Measurements from ENCODE around the gene GNA12. TPM values are rescaled to one million over a fixed set of nuclear protein-coding genes. Genes with fewer than 3 reads are reported as not detected.

GNA12 gene
- total RNA-seq, result 10 to 100 TPM; 16.7 to 19.8 TPM

GRCh38 chr7:2844153-2845033 is at the start of gene GNA12:
Gene GNA12 (minus strand): TSS chr7:2844308. CDS start chr7:2844161, 147 bp downstream.
- H3K36me3 Mint-ChIP-seq, result peaks cover 0 to 6% of the 10 kb centered on the region in 2 donors
- DNase-seq (ENCODE audit: low spot score in 2 of 2) (peak; percentile 99), ATAC-seq (peak; percentile 94 to 95)
- H3K27ac Mint-ChIP-seq, result peak within 1 kb of the TSS; percentile 62 to 77
- peaks cover 0 to 7% of the 10 kb centered on the region in 2 donors for H3K9me3 Mint-ChIP-seq

- no peaks in the 10 kb centered on the region for H3K36me3 Mint-ChIP-seq
- ATAC-seq, result peak in 1 of 2 donors; percentile 55
- no peaks in the 10 kb centered on the region for H3K9me3 Mint-ChIP-seq
- H3K27ac Mint-ChIP-seq, result peak overlapping the region; percentile 95 to 99
- DNase-seq (ENCODE audit: low spot score in 2 of 2), result no peak
Measured at GRCh38 chr7:2893411-2893861, 49.3 kb upstream of the GNA12 start.

GRCh38 chr7:2892549-2892948 is 48.4 kb upstream of the GNA12 start:
- ATAC-seq (no peak), DNase-seq (ENCODE audit: low spot score in 2 of 2) (no peak)
- Mint-ChIP-seq H3K36me3 (no peaks in the 10 kb centered on the region), H3K9me3 (no peaks in the 10 kb centered on the region), H3K27ac (peak overlapping the region; percentile 40 to 56)

- ATAC-seq, result no peak
- no peak for DNase-seq (ENCODE audit: low spot score in 2 of 2)
- Mint-ChIP-seq H3K36me3 (no peaks in the 10 kb centered on the region), H3K9me3 (no peaks in the 10 kb centered on the region), H3K27ac (no peak overlapping the region)
Measured at GRCh38 chr7:2887816-2888215, 43.7 kb upstream of the GNA12 start.

- no peaks in the 10 kb centered on the region for H3K9me3 Mint-ChIP-seq
- no peak overlapping the region for H3K27ac Mint-ChIP-seq
- DNase-seq (ENCODE audit: low spot score in 2 of 2) (peak in 1 of 2 donors; percentile 55), ATAC-seq (peak; percentile 80 to 88)
- no peaks in the 10 kb centered on the region for H3K36me3 Mint-ChIP-seq
Measured at GRCh38 chr7:2886900-2887299, 42.8 kb upstream of the GNA12 start.

GRCh38 chr7:2886391-2886790 is 42.3 kb upstream of the GNA12 start:
- Mint-ChIP-seq H3K27ac (no peak overlapping the region), H3K9me3 (no peaks in the 10 kb centered on the region), H3K36me3 (no peaks in the 10 kb centered on the region)
- no peak for ATAC-seq
- no peak for DNase-seq (ENCODE audit: low spot score in 2 of 2)

- H3K27ac Mint-ChIP-seq, result no peak overlapping the region
- ATAC-seq, result no peak
- peaks cover 0 to 4% of the 10 kb centered on the region in 2 donors for H3K9me3 Mint-ChIP-seq
- no peaks in the 10 kb centered on the region for H3K36me3 Mint-ChIP-seq
- no peak for DNase-seq (ENCODE audit: low spot score in 2 of 2)
Measured at GRCh38 chr7:2884161-2884560, 40.1 kb upstream of the GNA12 start.

- Mint-ChIP-seq H3K36me3 (no peaks in the 10 kb centered on the region), H3K27ac (no peak overlapping the region), H3K9me3 (peaks cover 0 to 4% of the 10 kb centered on the region in 2 donors)
- ATAC-seq (no peak), DNase-seq (ENCODE audit: low spot score in 2 of 2) (no peak)
Measured at GRCh38 chr7:2883101-2883500, 39.0 kb upstream of the GNA12 start.

GRCh38 chr7:2882111-2882510 is 38.0 kb upstream of the GNA12 start:
- ATAC-seq (no peak), DNase-seq (ENCODE audit: low spot score in 2 of 2) (no peak)
- Mint-ChIP-seq H3K9me3 (peaks cover 0 to 4% of the 10 kb centered on the region in 2 donors), H3K36me3 (no peaks in the 10 kb centered on the region), H3K27ac (peak overlapping the region in 1 of 2 donors; percentile 22)

- ATAC-seq, result no peak
Measured at GRCh38 chr7:2880874-2881533, 36.9 kb upstream of the GNA12 start.

GRCh38 chr7:2880051-2880450 is 35.9 kb upstream of the GNA12 start:
- no peaks in the 10 kb centered on the region for H3K36me3 Mint-ChIP-seq
- H3K27ac Mint-ChIP-seq, result no peak overlapping the region
- DNase-seq (ENCODE audit: low spot score in 2 of 2) (no peak), ATAC-seq (no peak)
- H3K9me3 Mint-ChIP-seq, result peaks cover 0 to 4% of the 10 kb centered on the region in 2 donors

More at GRCh38 chr7:2880874-2881533, 36.9 kb upstream of the GNA12 start:
- Mint-ChIP-seq H3K9me3 (peaks cover 0 to 4% of the 10 kb centered on the region in 2 donors), H3K36me3 (no peaks in the 10 kb centered on the region), H3K27ac (no peak overlapping the region)
- no peak for DNase-seq (ENCODE audit: low spot score in 2 of 2)

- H3K36me3 Mint-ChIP-seq, result no peaks in the 10 kb centered on the region
- no peak for ATAC-seq
- H3K9me3 Mint-ChIP-seq, result peaks cover 0 to 4% of the 10 kb centered on the region in 2 donors
- no peak overlapping the region for H3K27ac Mint-ChIP-seq
- DNase-seq (ENCODE audit: low spot score in 2 of 2), result no peak
Measured at GRCh38 chr7:2879354-2879753, 35.2 kb upstream of the GNA12 start.

- H3K36me3 Mint-ChIP-seq, result no peaks in the 10 kb centered on the region
- no peak overlapping the region for H3K27ac Mint-ChIP-seq
Measured at GRCh38 chr7:2878306-2878705, 34.2 kb upstream of the GNA12 start.

GRCh38 chr7:2876031-2876731 is 32.1 kb upstream of the GNA12 start:
- H3K27ac Mint-ChIP-seq, result peak overlapping the region in 1 of 2 donors; percentile 34
- H3K36me3 Mint-ChIP-seq, result no peaks in the 10 kb centered on the region
- no peak for ATAC-seq
- peaks cover 0 to 4% of the 10 kb centered on the region in 2 donors for H3K9me3 Mint-ChIP-seq
- no peak for DNase-seq (ENCODE audit: low spot score in 2 of 2)

More at GRCh38 chr7:2878306-2878705, 34.2 kb upstream of the GNA12 start:
- DNase-seq (ENCODE audit: low spot score in 2 of 2), result no peak
- H3K9me3 Mint-ChIP-seq, result peaks cover 0 to 4% of the 10 kb centered on the region in 2 donors
- ATAC-seq, result no peak

- H3K9me3 Mint-ChIP-seq, result no peaks in the 10 kb centered on the region
- H3K36me3 Mint-ChIP-seq, result peaks cover 0 to 5% of the 10 kb centered on the region in 2 donors
- DNase-seq (ENCODE audit: low spot score in 2 of 2) (no peak), ATAC-seq (peak in 1 of 2 donors; percentile 57)
- H3K27ac Mint-ChIP-seq, result peak overlapping the region; percentile 2 to 94
Measured at GRCh38 chr7:2873686-2874551, 29.8 kb upstream of the GNA12 start.

- Mint-ChIP-seq H3K36me3 (peaks cover 0 to 5% of the 10 kb centered on the region in 2 donors), H3K27ac (no peak overlapping the region), H3K9me3 (no peaks in the 10 kb centered on the region)
- ATAC-seq (no peak), DNase-seq (ENCODE audit: low spot score in 2 of 2) (no peak)
Measured at GRCh38 chr7:2873146-2873545, 29.0 kb upstream of the GNA12 start.

Measured in activated naive CD4-positive, alpha-beta T cell treated with anti-CD3 and anti-CD28 coated beads, Interleukin-2, amount 50 U/mL, for 72 hours (primary cell).